ENCODE data around the gene MYO1G. TPM values are rescaled to one million over a fixed set of nuclear protein-coding genes. Genes with fewer than 3 reads are reported as not detected.

MYO1G gene
- total and polyA plus RNA-seq, 10 of the 15 experiments (the other 5 are each of a cell fraction or from before 2014, with no cell fraction given): 1.8 to 232 (median 134) TPM

DNA sequence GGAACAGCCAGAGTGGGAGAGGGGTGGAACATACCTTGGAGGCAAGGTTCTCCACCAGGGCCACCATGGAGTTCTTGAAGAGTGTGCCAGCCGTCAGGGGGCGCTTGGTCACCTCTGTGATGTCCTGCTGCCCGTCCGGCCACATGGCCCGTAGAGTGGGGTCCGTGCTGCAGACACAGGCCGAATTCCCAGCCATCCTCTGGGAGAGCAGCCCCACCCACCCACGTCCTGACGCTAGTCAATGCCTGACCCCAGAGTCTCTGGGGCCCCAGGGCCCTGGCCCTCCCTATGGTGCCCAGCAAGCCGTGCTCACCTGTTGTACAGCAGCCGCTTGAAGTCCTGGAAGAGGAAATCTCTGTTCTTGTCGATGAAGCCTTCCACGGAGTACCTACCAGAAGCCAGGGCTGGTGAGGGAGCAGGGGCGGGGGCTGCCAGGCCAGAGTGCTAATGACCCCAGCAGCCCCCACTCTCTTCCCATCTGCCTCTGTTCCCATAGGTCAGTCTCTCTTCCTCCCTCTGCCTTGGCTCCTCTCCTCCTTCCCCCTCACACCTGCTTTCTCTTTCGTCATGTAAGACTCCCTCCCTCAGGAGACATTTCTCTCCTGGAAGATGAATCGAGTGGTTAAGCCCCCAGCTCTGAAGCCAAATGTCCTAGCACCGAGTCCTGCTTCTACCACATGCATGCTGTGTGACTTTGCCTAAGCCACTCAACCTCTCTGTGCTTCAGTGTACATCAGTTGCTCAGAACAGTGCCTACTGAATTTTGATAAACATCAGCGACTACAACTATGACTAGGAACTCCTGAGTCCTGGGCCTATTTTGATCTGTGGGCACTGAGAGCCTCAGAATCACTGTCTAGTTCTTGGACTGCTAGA is 11.0 kb downstream of the MYO1G start (continued):
- TF ChIP-seq, protein P1, sequence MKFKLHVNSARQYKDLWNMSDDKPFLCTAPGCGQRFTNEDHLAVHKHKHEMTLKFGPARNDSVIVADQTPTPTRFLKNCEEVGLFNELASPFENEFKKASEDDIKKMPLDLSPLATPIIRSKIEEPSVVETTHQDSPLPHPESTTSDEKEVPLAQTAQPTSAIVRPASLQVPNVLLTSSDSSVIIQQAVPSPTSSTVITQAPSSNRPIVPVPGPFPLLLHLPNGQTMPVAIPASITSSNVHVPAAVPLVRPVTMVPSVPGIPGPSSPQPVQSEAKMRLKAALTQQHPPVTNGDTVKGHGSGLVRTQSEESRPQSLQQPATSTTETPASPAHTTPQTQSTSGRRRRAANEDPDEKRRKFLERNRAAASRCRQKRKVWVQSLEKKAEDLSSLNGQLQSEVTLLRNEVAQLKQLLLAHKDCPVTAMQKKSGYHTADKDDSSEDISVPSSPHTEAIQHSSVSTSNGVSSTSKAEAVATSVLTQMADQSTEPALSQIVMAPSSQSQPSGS (IDR thresholded peaks at IDR 0.05; ENCODE audit: low read length): 0 out of 2 replicates have a peak, but pooled peaks have one; percentile 18
- 0 out of 2 replicates have a peak, but pooled peaks have one; percentile 14 for TF ChIP-seq CREB1 (IDR thresholded peaks at IDR 0.05; ENCODE audit: low read depth)
- TF ChIP-seq HDGF (IDR thresholded peaks at IDR 0.05): no peak
- TF ChIP-seq RBBP5 (conservative IDR thresholded peaks at IDR 0.05): no peak
- no peak for TF ChIP-seq RCOR1 (conservative IDR thresholded peaks at IDR 0.05; ENCODE audit: low read depth, low read length)
- TF ChIP-seq, protein P2, sequence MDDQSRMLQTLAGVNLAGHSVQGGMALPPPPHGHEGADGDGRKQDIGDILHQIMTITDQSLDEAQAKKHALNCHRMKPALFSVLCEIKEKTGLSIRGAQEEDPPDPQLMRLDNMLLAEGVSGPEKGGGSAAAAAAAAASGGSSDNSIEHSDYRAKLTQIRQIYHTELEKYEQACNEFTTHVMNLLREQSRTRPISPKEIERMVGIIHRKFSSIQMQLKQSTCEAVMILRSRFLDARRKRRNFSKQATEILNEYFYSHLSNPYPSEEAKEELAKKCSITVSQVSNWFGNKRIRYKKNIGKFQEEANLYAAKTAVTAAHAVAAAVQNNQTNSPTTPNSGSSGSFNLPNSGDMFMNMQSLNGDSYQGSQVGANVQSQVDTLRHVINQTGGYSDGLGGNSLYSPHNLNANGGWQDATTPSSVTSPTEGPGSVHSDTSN (IDR thresholded peaks at IDR 0.05; ENCODE audit: insufficient replicate concordance, low read depth, low read length): no peak

DNA sequence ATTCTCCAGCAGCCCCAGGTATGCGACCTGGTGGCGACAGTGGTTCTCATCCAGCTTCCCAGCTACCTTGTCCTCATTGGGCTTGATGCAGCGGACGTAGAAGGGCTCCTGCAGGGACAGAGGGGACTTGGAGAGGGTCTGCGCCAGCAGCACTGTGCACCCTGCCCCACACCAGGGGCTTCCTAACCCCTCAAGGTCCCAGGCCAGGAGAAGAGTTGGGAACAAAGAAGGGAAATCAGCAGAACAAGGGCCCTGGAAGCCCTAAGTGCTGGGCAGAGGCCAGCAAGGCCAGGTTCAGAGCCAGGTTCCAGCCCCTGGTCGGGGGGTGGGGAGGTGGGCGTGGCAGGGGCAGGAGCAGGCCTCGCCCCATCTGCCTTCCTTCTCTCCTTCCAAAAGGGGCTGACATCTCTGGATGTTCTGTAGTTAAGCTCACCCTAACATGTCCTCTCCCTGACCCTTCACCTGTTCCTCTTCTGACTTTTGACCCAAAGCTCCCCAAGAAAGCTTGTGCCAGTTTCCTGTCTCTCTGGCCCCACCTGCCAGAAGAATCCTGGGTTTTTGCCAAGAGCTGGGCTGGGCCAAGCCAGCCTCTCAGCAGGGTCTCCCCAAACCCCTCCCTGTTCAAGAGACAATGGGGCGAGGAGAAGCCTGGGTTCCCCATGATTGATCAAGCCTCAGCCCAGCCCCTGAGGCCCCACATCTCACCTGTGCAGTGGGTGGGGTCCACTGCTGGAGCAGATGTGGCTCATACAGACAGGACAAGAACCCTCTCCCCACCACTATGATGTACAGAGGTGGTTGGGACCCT is 11.9 kb downstream of the MYO1G start:
- no peaks in the 10 kb centered on the region; the same call in 1 of the 2 replicates for H3K79me2 ChIP-seq (ENCODE audit: control insufficient read depth, insufficient read depth, low read length)
- peaks cover 4% of the 10 kb centered on the region; the same call in 1 of the 2 replicates for H4K20me1 ChIP-seq (ENCODE audit: control insufficient read depth, insufficient read depth)
- H3K9ac ChIP-seq (ENCODE audit: control insufficient read depth, insufficient read depth, low read length): no peak overlapping the region
- ChIA-PET POLR2A (no interaction called here), RAD21 (ENCODE audit: unreplicated experiment) (no interaction called here), SMC1A (ENCODE audit: uncharacterized antibody, unreplicated experiment) (no interaction called here), CTCF (interaction anchor here (0.5 kb wide), 1 partner anchor 96 kb away, joined by 4 read pairs; no protein-coding TSS in a partner anchor)
- BruUV-seq (replicated peaks): no TSS peak
- H3K36me3 ChIP-seq (ENCODE audit: control insufficient read depth in 2 of 2, insufficient read depth in 2 of 2, low read length in 1 of 2): peaks cover 24 to 40% of the 10 kb centered on the region in 2 experiments
- H3K4me2 ChIP-seq (ENCODE audit: control insufficient read depth, insufficient read depth): no peak overlapping the region
- H3K27ac ChIP-seq (ENCODE audit: control insufficient read depth, insufficient read depth): no peak overlapping the region
- intact Hi-C loops (cut with micrococcal nuclease; ENCODE audit: unreplicated experiment): no loop called here
- no peaks in the 10 kb centered on the region for H3K27me3 ChIP-seq (replicated peaks in 1 of 2; ENCODE audit: control insufficient read depth in 2 of 2, insufficient read depth in 2 of 2, low read length in 1 of 2)
- ATAC-seq (no peak), DNase-seq (ENCODE audit: low read depth, low spot score) (no peak), FAIRE-seq (no peak)
- in situ Hi-C loops (cut with MboI): no loop called here
- 89% methylated on average over 9 of the region's 9 CpGs for WGBS (ENCODE audit: insufficient coverage, insufficient replicate concordance, low lambda C conversion rate, missing lambda C conversion rate)
- TF ChIP-seq, protein P3, sequence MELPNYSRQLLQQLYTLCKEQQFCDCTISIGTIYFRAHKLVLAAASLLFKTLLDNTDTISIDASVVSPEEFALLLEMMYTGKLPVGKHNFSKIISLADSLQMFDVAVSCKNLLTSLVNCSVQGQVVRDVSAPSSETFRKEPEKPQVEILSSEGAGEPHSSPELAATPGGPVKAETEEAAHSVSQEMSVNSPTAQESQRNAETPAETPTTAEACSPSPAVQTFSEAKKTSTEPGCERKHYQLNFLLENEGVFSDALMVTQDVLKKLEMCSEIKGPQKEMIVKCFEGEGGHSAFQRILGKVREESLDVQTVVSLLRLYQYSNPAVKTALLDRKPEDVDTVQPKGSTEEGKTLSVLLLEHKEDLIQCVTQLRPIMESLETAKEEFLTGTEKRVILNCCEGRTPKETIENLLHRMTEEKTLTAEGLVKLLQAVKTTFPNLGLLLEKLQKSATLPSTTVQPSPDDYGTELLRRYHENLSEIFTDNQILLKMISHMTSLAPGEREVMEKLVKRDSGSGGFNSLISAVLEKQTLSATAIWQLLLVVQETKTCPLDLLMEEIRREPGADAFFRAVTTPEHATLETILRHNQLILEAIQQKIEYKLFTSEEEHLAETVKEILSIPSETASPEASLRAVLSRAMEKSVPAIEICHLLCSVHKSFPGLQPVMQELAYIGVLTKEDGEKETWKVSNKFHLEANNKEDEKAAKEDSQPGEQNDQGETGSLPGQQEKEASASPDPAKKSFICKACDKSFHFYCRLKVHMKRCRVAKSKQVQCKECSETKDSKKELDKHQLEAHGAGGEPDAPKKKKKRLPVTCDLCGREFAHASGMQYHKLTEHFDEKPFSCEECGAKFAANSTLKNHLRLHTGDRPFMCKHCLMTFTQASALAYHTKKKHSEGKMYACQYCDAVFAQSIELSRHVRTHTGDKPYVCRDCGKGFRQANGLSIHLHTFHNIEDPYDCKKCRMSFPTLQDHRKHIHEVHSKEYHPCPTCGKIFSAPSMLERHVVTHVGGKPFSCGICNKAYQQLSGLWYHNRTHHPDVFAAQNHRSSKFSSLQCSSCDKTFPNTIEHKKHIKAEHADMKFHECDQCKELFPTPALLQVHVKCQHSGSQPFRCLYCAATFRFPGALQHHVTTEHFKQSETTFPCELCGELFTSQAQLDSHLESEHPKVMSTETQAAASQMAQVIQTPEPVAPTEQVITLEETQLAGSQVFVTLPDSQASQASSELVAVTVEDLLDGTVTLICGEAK (IDR thresholded peaks at IDR 0.05; ENCODE audit: borderline replicate concordance): no peak
- TF ChIP-seq POLR2A (IDR thresholded peaks at IDR 0.05; ENCODE audit: low read depth, low read length): peak; percentile 17; the same call in 1 of the 2 replicates
- no peaks in the 10 kb centered on the region for H3K4me1 ChIP-seq (ENCODE audit: control insufficient read depth, insufficient read depth, low read length)
- no peak overlapping the region for H3K4me3 ChIP-seq
- H2AFZ ChIP-seq (ENCODE audit: control insufficient read depth, low read depth, low read length): no peak overlapping the region
- H3K9me3 ChIP-seq (replicated peaks; ENCODE audit: control insufficient read depth, insufficient read depth, low read length): no peaks in the 10 kb centered on the region

All from GM12878 (cell line).